SK-N-SH treated with all-trans-retinoic acid at 6 μM for 48 hours (cell line): ENCODE results near the gene RANBP1.

Experiments used
- ARNTL ChIP-seq: fragments of 450-650 bp; formaldehyde crosslinking; IDR thresholded peaks from 2 replicates; pipeline ENCODE4 v1.5.0; 2020; ENCODE audit warnings: low read depth, mild to moderate bottlenecking, moderate library complexity, borderline replicate concordance
- CREB5 ChIP-seq: fragments of 250-450 bp; sonication (Bioruptor Pico); IDR thresholded peaks from 2 replicates; pipeline ENCODE4 v1.5.1; 2020; ENCODE audit warnings: low read depth, mild to moderate bottlenecking, moderate library complexity
- CSRNP3 ChIP-seq: fragments of 250-450 bp; sonication (Bioruptor Pico); IDR thresholded peaks from 2 replicates; pipeline ENCODE4 v1.5.1; 2021; ENCODE audit warnings: mild to moderate bottlenecking, moderate library complexity
- ESRRG ChIP-seq: fragments of 250-450 bp; sonication (Bioruptor Pico); IDR thresholded peaks from 2 replicates; pipeline ENCODE4 v1.6.1; 2021; ENCODE audit warnings: mild to moderate bottlenecking
- GLIS3 ChIP-seq: fragments of 250-450 bp; sonication (Bioruptor Pico); IDR thresholded peaks from 2 replicates; pipeline ENCODE4 v1.5.0; 2020; ENCODE audit warnings: mild to moderate bottlenecking, moderate library complexity
- ISL1 ChIP-seq: fragments of 250-450 bp; sonication (Bioruptor Pico); IDR thresholded peaks from 2 replicates; pipeline ENCODE4 v2.1.2; 2022; ENCODE audit warnings: mild to moderate bottlenecking, moderate library complexity
- OSR1 ChIP-seq: fragments of 250-450 bp; sonication (Bioruptor Pico); IDR thresholded peaks from 2 replicates; pipeline ENCODE4 v1.8.0; 2022; ENCODE audit warnings: moderate library complexity, mild to moderate bottlenecking, inconsistent platforms
- PATZ1 ChIP-seq: fragments of 250-450 bp; sonication (Bioruptor Pico); IDR thresholded peaks from 2 replicates; pipeline ENCODE4 v1.8.0; 2020; ENCODE audit warnings: mild to moderate bottlenecking, moderate library complexity, borderline replicate concordance
- RARB ChIP-seq: fragments of 250-450 bp; sonication (Bioruptor Pico); IDR thresholded peaks from 2 replicates; pipeline ENCODE4 v1.8.0; 2021; ENCODE audit warnings: mild to moderate bottlenecking, moderate library complexity
- TCF4 ChIP-seq: fragments of 250-450 bp; sonication (Bioruptor Pico); IDR thresholded peaks from 2 replicates; pipeline ENCODE4 v1.8.0; 2021; ENCODE audit warnings: mild to moderate bottlenecking, moderate library complexity, borderline replicate concordance
- ZFP30 ChIP-seq: fragments of 450-650 bp; formaldehyde crosslinking; IDR thresholded peaks from 2 replicates; pipeline ENCODE4 v1.5.0; 2022; ENCODE audit warnings: mild to moderate bottlenecking, moderate library complexity
- ZNF565 ChIP-seq: fragments of 450-650 bp; formaldehyde crosslinking; conservative IDR thresholded peaks from 2 replicates; pipeline ENCODE4 v1.5.0; 2020; ENCODE audit warnings: low read depth, mild to moderate bottlenecking, moderate library complexity
- ZNF8 ChIP-seq: fragments of 450-650 bp; formaldehyde crosslinking; IDR thresholded peaks from 2 replicates; pipeline ENCODE4 v1.5.0; 2020; ENCODE audit warnings: mild to moderate bottlenecking, moderate library complexity

GRCh38 chr22:20088263-20088648 lies 27.6 kb upstream of the RANBP1 start:
- TF ChIP-seq PATZ1 (CRISPR knock-in tag) (no peak), ARNTL (no peak), ESRRG (CRISPR knock-in tag) (no peak), ZFP30 (CRISPR knock-in tag) (no peak), GLIS3 (CRISPR knock-in tag) (no peak), TCF4 (CRISPR knock-in tag) (no peak), ZNF565 (CRISPR knock-in tag) (no peak), CSRNP3 (CRISPR knock-in tag) (no peak), RARB (CRISPR knock-in tag) (no peak), OSR1 (CRISPR knock-in tag) (no peak), ZNF8 (CRISPR knock-in tag) (no peak), ISL1 (CRISPR knock-in tag) (no peak), CREB5 (CRISPR knock-in tag) (no peak)
